ENCODE data around the gene ADAMTS18. TPM values are rescaled to one million over a fixed set of nuclear protein-coding genes. Genes with fewer than 3 reads are reported as not detected.

The ADAMTS18 gene
- total RNA-seq, 1 experiment from 2014 or later = 0.06 TPM

DNA sequence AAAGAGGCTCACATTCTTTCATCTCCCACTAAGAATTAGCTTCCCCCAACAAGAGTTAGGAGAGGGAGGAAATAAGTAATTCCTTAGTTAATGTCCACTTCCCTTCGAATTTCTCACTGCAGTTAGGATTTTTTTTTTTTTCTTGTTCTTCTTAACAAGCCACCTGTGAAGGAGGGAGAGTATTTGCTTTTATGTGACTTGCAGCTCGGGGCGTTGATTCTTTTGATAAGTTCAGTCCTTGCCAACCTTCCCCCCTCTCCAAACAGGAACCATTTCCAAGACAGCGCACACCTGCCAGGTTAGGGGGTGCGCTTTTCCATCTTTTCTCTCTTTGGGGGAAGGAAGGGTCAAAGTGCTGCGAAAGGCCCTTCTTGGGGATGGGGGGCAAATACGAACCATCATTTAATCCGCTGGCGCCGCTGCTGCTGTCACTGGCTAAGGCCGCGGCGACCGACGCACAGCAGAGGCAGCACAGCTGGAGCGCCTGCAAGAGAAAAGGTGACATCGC lies 758 bp downstream of the ADAMTS18 start:
- DNase-seq (ENCODE audit: low read depth) = no peak

DNA sequence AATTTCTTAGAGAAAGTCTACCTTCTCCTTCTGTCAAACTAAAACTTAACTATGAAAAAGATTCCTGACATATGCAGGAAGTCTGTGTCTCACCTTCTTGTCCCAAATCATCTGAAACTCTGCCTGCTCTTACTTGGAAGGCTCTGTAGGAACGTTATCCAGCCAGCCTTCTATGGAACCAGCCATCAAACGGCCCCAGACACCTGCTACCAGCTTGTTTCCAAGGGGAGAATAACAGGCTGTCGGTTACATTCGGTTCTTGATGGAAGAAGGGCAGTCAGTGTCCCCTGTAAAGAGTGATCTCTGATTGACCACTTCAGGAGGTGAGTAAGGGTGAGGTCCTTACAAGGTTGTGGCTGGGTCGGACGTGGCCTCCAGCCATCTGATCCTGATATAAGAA lies 1.7 kb downstream of the ADAMTS18 start:
- no peak for DNase-seq (ENCODE audit: low read depth)

DNA sequence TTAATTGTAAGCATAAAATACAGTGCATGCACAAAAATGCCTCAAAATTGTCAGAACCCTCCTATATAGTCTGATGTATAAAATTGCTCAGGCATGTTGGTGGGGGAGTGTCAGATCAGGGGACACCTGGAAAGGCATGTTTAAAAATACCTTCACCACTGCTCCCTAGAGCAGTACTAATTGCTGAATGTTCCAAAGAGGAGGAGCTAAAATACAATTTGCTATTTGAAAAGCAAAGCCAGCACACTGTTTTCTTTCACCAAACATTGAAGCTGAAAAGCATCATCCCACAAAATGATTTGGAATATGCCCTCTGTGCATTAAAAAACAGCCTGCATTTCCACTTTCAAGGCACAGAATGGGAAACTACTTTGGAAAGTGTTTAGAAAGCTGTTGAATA lies 2.6 kb downstream of the ADAMTS18 start:
- no peak for DNase-seq (ENCODE audit: low read depth)

DNA sequence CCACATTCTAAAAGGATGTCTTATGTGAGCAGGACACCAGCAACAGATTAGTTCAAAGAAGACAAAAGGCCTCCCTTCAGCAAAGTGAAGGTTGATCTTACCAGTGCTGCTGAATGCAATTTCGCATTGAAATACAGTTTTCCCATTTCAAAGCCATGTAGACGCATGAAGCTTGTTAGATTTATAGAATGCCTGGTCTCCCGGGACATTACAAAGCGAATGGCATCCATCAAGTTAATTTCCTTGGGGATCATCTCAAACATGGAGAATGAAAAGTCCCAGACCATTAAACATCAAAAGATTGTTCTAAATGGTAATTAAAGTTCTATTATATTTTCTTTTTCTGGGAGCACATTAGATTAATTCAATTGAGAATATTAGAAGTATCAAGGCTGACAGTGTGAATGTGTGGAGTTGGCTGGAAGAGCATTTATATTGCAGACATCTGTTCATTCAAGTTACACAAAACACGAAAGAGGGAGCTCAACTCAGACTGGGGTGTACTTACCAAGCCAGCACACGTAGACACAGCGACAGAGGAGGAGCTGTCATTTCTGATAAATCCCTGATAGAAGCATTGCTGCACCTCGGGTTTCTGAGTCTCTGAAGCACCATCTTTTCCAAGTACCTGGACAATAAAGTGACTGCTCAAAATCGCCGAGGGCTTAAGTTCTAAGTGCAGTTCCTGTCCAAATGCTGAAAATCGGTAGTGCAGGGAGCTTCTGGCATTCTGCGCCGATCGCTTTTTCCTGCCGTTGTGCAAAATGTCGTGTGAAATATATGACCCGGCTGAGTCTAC lies 3.8 kb downstream of the ADAMTS18 start:
- peak; percentile 16 for DNase-seq (ENCODE audit: low read depth)

DNA sequence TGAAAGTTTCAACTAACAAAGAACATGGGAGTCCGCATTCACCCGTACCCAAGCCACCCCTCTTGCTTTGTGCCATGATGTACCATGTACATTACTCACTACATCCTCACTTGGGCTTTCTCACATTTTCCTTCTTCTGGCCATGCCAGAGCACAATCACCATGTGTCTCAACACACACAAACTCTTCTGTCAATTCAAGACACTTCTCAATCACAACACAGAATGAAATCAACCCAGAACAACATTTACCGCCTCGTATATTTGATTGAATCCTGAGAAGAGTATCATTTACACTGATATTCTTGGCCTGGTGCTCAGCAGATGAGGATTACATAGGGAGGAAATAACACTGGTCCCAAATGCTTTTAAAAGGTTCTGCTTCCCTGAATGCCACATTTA lies 4.5 kb downstream of the ADAMTS18 start:
- no peak for DNase-seq (ENCODE audit: low read depth)

DNA sequence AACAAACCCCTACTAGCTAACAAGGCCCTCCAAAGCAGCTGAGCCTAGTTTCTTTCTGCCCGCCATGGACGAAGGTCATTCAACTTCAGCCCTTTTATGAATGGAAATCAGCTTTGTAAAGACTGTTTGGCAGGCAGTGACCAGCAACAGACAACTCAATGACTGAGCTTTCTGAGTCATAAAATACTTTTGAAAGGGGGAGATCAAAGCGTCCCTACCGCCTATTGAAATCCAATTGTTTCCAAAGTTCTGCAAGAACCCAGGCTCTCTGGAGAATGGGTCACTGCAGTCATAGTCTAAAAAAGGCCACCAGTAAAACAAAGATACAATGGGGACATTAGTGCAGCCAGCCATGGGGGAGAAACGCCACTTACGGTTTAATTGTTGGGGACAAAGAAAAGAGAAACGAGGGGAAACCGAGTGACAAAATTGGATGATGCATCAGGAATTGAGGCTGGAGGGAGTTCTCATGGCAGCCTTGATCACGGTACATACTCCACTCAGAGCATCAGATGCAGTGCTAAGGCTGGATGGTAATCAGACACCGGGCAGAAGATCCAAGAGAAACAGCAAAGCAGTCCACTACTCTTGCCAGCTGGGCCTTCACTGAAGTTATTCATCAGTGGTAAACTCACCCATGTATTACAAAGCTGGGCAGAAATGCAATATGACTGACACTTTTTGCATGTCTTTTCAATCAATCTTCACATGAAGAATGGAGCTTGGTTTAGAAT lies 9.8 kb downstream of the ADAMTS18 start:
- DNase-seq (ENCODE audit: low read depth) = no peak

DNA sequence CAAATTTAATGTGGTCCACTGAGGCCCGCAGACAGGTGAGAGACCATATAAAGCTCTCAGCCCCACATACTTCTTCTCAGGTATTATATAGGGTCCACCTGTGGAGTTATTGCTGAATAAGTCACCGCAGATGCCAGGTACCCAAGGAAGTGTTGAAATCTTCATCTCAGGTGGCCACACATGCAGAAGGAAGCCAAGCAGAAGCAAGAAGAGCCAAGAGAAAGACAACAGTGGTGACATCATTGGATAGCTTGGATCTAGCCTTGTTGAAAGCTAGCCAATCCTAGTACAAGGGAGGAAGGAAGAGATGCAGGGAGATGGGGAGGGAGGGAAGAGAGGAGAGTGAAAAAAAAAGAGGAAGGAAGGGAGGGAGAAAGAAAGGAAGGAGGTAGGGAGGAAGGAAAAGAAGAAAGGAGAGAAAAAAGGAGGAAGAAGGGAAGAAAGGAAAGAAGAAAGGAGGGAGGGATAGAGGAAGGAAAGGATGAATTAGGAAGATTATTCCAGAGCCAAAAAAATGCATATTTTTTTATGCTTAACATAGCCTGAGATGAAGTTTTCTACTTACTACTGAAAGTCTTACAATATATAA lies 12.5 kb downstream of the ADAMTS18 start:
- no peak for DNase-seq (ENCODE audit: low read depth)

DNA sequence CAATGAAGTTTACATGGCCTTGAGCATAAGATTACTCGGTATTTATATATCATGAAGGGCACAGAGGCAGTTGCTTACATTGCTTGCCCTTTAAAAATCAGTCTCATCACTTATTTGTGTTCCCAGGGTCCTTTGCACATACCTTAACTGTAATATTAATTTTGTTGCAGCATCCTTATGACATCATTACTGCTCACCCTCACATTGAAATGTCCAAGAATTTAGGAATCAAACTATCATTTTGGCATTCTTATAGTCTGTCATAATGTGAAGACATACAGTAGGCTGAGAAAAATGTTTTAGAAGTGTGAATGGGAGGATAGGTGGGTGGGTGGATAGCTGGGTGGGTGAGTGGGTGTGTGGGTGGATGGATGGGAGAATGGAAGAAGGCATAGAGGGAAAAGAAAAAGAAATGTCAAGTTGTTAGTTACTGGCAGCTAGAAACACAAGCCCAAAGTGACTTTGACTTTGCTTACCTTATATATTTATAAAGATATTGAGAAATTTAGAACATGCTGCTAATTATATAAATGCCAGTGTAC lies 17.8 kb downstream of the ADAMTS18 start:
- no peak for DNase-seq (ENCODE audit: low read depth)

DNA sequence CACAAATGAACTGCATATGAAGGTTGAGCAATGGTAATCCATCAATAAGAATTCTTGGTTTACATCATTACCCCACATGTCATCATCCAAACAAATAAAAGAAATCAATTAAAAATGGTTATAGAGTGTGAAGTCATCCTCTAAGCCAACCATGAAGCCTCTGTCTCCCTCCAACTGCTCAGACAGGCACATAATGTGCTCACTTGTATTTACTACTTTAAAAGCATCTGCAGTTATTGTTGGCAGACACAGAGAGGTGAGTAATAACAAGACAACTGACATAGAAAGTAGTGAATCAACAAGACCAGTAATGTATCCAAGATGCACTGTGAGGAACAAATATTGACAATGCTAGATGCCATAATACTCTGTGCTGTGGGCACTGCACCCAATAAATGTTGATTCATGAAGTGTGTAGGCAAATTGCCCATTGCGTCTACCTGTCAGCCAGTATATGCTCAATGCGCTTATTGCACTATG lies 20.0 kb downstream of the ADAMTS18 start:
- peak; percentile 52 for DNase-seq (ENCODE audit: low read depth)

DNA sequence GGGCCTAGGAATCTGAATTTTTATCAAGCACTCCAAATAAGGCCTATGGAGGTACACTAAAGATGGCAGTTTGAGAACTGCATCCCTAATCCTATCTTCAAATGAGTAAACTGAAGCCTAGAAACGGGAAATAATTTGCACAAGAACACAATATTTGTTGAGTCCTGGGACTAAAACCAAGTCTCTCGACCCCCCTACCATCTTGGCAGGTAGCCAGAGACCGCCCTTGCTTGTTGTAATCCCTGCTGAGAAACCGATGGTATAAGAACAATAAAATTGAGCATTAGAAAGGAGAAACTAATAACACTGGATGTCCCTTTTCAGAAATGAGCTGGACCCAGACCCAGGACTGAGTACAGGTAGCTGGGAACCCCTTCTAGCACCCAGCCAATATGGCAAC lies 24.4 kb downstream of the ADAMTS18 start:
- no peak for DNase-seq (ENCODE audit: low read depth)

DNA sequence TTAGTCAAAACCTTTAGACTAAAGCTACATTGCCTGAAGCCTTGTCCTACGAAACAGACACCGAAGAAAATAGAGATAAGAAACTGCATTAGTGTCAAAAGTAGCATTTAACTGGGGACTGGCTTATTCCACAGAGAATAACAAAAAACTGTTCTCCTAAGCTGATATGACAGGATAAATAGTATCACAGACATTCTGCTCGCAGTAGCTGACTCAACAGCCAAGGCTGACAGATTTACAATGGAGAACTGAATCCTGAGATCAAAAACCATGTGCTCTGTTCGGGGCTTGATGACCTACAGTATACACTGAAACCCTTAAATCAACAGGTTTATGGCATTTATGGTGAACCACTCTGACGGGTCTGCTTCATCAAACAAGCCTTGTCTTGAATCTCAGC lies 25.5 kb downstream of the ADAMTS18 start:
- no peak for DNase-seq (ENCODE audit: low read depth)

DNA sequence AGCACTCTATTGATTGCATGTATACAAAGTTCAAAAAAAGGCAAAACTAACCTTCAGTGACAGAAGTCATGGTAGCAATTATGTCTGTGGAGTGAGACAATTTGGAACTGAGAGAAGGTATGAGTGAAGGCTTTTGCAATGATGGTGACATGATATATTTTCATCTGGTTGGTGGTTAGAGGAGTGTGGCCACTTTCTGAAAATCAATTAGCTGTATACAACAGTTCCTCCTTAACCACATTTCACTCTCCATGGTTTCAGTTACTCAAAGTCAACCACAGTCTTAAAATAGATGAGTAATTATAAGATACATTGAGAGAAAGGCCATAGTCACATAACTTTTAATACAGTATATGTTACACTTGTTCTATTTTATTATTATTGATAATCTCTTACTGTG lies 26.2 kb downstream of the ADAMTS18 start:
- DNase-seq (ENCODE audit: low read depth) = no peak

DNA sequence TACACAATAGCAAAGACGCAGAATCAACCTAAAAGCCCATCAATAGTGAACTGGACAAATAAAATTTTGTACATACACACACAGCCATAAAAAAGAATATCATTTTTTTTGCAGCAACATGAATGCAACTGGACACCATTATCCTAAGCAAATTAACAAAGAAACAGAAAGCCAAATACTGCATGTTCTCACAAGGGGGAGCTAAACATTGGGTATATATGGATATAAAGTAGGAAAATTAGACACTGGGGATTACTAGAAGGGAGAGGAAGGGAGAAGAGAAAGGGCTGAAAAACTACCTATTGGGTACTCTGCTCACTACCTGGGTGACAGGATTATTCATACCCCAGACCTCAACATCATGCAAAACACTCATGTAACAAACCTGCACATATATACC lies 28.2 kb downstream of the ADAMTS18 start:
- no peak for DNase-seq (ENCODE audit: low read depth)

DNA sequence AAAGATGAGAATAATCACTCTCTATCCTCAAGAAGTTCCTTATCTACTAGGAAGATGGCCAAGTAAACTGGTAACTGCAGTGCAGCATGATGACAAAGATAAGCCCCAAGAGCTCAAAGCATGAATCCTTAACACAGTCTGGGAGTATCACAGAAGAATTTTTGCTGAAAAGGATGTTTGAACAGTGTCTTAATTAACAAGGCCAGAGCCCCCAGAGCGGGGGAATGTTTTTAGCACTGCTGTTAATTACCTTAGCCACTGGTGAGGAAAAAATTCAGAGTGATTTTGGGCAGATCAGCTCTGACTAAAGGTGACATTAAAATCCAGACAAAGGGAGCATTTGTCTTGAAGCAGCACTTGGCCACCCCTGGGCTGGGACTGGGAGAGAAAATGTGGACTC lies 30.1 kb downstream of the ADAMTS18 start:
- DNase-seq (ENCODE audit: low read depth) = no peak

DNA sequence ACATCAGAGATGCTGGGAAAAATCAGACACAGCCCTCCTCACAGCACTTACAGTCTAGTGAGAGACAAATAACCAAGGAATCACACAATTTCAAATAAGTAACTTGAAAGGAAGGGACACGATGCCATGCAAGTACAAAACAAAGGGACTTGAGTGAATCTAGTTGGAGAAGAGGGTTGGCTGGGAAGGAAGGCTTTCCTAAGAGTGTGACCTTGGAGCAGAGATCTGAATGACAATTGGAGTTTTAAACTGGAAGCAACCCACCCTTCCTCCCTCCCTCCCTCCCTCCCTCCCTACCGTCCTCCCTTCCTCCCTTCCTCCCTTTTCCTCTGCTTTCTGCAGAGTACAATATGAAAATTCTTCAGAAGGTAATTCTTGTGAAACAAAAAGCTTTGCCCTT lies 31.1 kb downstream of the ADAMTS18 start:
- DNase-seq (ENCODE audit: low read depth) = no peak

DNA sequence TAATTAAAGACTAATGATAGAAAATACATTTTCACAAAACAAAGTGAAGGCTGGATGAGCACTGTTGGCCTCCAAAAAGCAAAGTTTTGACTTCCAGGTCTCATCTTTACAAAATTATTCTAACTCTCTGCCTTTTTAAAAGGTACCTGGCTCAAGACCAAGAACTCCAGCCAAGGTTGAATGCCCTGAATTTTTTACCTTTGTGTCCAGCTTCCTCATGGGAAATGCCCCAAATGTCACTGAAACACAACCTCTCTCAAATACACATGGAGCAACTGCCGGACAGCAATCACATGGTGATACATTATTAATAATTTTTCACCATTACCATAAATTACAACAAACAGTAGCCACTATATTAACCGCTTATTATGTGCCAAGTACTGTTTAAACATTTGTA lies 32.2 kb downstream of the ADAMTS18 start:
- DNase-seq (ENCODE audit: low read depth) = no peak

DNA sequence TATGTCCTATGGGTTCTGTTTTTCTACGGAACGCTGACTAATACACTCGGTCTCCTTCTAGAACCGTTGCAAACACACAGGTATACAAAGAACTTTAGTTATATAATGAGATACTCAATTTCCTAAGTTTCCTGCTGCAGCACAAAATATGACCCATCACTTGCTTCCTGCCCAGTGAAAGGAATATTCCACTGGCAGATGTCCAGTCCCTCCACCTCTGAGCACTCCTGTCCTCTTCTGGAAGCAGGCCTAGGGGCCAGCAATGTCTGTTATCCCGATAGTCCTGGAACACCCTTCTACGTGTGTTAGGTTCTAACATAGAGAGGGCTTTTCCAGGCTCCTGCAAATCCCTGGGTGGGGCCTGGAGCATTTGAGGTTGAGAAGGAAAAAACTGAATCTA lies 32.7 kb downstream of the ADAMTS18 start:
- no peak for DNase-seq (ENCODE audit: low read depth)

DNA sequence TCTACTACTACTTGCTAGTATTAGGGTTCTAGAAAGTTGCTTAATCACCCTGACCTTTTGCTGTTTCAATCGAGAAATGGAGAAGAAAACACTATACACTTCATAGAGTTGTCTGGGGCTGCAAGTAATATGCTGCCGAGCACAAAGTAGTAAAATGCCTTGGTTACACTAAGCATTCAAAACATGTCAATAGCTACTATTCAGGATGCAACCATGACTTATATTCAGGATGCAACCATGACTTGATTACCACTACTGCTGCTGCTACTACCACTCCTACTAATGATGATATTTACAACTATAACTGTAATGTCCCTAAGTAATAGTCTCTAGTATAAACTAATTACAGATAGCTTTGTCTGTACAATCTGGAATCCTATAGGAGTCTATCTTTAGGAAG lies 35.3 kb downstream of the ADAMTS18 start:
- DNase-seq (ENCODE audit: low read depth) = no peak

DNA sequence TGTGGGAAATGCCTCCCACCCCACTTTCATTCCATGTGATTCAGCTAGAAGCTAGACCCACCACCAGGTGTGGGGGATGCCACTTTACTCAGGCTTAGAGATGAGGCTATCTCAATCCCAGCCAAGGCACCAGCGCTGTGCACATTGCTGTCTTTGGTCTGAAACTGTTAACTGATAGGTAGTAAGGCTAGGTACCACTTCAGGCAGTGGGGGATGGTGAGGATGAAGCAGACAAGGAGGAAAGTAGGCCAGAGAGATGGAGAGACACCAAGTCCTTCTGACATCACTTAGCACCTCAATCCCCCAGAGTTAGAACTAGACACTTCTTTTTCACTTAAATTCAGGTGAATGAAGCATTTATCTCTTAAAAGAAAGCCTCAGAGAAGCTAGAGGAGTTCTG lies 35.8 kb downstream of the ADAMTS18 start:
- no peak for DNase-seq (ENCODE audit: low read depth)

DNA sequence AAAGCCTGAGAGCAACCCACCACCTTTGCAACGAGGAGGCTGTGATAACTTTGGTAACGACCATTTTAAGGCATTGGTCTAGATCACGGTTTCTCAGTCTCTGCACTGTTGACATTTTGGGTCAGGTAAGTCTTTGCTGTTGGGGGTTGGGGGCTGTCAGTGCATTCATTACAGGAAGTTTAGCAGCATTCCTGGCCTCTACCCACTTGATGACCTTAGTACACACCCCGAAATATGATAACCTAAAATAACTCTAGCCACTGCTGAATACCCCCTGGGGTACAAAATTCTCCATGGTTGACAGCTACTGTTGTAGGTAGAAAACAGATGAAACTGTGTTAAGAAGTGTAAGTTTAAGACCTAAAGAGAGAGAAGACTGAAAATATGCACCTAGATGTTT lies 36.3 kb downstream of the ADAMTS18 start:
- DNase-seq (ENCODE audit: low read depth) = no peak

DNA sequence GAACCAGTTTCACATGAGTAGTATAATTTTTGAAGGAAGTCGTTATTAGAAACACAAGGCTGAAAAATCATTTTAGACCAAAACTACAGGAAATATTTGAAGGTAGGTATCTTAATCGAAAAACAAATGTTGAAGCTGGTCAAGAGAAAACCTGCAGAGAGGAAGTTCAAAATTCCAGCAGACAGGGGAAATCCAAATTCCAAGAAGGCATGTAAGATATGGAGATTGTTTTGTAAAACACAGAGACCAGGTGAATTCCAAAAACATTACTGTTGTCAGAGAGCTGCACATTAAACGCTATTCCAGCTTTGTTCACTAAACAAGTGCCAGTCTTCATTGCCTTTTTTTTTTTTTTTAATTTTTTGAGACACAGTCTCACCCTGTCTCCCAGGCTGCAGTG lies 38.4 kb downstream of the ADAMTS18 start:
- no peak for DNase-seq (ENCODE audit: low read depth)

DNA sequence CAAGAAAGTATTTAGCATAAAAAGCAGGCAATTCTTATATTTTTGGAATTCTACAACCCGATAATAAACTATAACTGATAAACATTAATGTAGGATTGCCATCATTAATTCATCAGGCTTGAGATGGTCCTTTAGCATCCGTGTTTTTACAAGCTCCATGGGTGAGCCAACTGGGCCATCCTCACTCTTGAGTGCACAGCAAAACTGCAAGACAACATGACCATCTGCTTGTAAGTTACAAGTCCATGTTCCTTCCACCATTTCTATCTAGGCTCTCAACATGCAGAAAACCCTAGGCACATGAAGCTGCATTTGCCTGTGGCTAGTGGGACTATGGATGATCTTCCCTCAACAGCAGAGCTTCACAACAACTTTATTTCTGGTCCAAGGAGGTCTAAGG lies 40.1 kb downstream of the ADAMTS18 start:
- DNase-seq (ENCODE audit: low read depth) = no peak
